Common myeloid progenitor, CD34-positive (primary cell): ENCODE results near the gene AGPAT1.

Source experiments
- CTCF ChIA-PET: fragments of 350-600 bp; sonication (Branson Sonifier 250); formaldehyde crosslinking; loops from one replicate; lab custom pipeline; 2021; ENCODE audit warnings: antibody characterized with exemption; lab: Charles Lee
- POLR2A ChIA-PET: fragments of 350-600 bp; sonication (Branson Sonifier 250); formaldehyde crosslinking; loops from one replicate; lab custom pipeline; 2021; ENCODE audit warnings: antibody characterized with exemption; lab: Charles Lee
- DNase-seq, 3 donors: peaks; one replicate each; pipeline versions ENCODE4 v3.0.0 to v3.0.0-alpha.2; 2013
- H3K27ac ChIP-seq, 2 experiments: 1 replicate in 1 of 2; 2 replicates in 1 of 2; pipeline ENCODE4 v1.7.0; 2013; ENCODE audit warnings: inconsistent platforms in 2 of 2, low read length in 2 of 2, mild to moderate bottlenecking in 2 of 2, low read depth in 1 of 2, moderate library complexity in 1 of 2; ENCODE audit not compliant: severe bottlenecking in 2 of 2, insufficient read depth in 1 of 2, poor library complexity in 1 of 2
- H3K27me3 ChIP-seq, 5 experiments: replicated peaks in 2 of 5; 1 replicate in 3 of 5; 2 replicates in 2 of 5; pipeline versions ENCODE4 v1.6.1 to v1.7.0; 2013; ENCODE audit warnings: low read length in 4 of 5, mild to moderate bottlenecking in 2 of 5, moderate library complexity in 2 of 5, inconsistent platforms in 1 of 5; ENCODE audit not compliant: insufficient read depth in 5 of 5, control insufficient read depth in 4 of 5
- H3K36me3 ChIP-seq, 4 experiments: 1 replicate in 2 of 4; 2 replicates in 2 of 4; pipeline versions ENCODE4 v1.6.1 to v1.7.0; 2013; ENCODE audit warnings: low read length in 3 of 4, control low read depth in 1 of 4, mild to moderate bottlenecking in 1 of 4; ENCODE audit not compliant: control insufficient read depth in 4 of 4, insufficient read depth in 4 of 4
- H3K4me1 ChIP-seq, 4 experiments: 1 replicate in 3 of 4; 2 replicates in 1 of 4; pipeline versions ENCODE4 v1.6.1 to v1.7.1; 2013; ENCODE audit warnings: low read length in 3 of 4, mild to moderate bottlenecking in 3 of 4, control low read depth in 1 of 4, inconsistent platforms in 1 of 4, moderate library complexity in 1 of 4; ENCODE audit not compliant: control insufficient read depth in 4 of 4, insufficient read depth in 4 of 4; ENCODE audit errors: control extremely low read depth in 1 of 4
- H3K4me3 ChIP-seq, 7 experiments: 1 replicate in 4 of 7; 2 replicates in 3 of 7; pipeline versions ENCODE4 v1.5.1 to v1.7.0; 2013; ENCODE audit warnings: mild to moderate bottlenecking in 7 of 7, low read length in 6 of 7, moderate library complexity in 6 of 7, inconsistent platforms in 2 of 7, low read depth in 2 of 7, control low read depth in 1 of 7; ENCODE audit not compliant: insufficient read depth in 4 of 7, control insufficient read depth in 1 of 7; ENCODE audit errors: extremely low read depth in 1 of 7
- H3K9me3 ChIP-seq, 5 experiments: 1 replicate in 4 of 5; 2 replicates in 1 of 5; pipeline versions ENCODE4 v1.6.1 to v1.7.1; 2013; ENCODE audit warnings: low read length in 4 of 5, mild to moderate bottlenecking in 2 of 5, inconsistent platforms in 1 of 5, low read depth in 1 of 5, moderate library complexity in 1 of 5; ENCODE audit not compliant: control insufficient read depth in 4 of 5, insufficient read depth in 2 of 5; ENCODE audit errors: control extremely low read depth in 1 of 5
- WGBS: methylation state at CpG from one replicate; pipeline ENCODE4 v1.1.5; 2013; ENCODE audit not compliant: insufficient coverage; 5-methylcytosine and 5-hydroxymethylcytosine counted together

The AGPAT1 gene

DNA sequence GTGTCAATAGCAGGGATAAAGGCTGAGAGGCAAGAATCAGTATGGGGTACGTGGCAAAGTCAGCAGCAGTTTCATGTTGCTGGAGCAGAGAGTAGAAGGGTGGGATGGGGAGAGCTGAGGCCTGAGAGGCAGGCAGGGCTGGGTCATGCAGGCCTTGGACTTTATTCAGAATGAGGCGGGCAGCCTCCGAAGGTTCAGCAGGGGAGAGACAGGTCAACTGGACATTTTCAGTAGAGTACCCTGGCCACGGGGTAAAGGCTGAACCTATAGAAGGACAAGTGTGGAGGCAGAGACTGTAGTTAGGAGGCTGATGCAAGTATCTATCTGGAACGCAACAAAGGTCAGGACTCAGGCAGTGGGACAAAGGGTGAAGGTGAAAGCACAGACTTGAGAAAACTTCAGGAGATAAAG lies 34.3 kb upstream of the AGPAT1 start:
- H3K9me3 ChIP-seq, result no peaks in the 10 kb centered on the region
- WGBS, result 96% methylated on average over 5 of the region's 5 CpGs
- H3K27me3 ChIP-seq, result no peaks in the 10 kb centered on the region
- H3K4me3 ChIP-seq, result no peak overlapping the region
- H3K27ac ChIP-seq, result no peak overlapping the region
- no peak for DNase-seq
- CTCF ChIA-PET, result interaction anchor here (1.8 kb wide), 1 partner anchor 15 kb away, joined by 4 read pairs; no protein-coding TSS in a partner anchor
- no peaks in the 10 kb centered on the region for H3K36me3 ChIP-seq
- POLR2A ChIA-PET, result no interaction called here
- H3K4me1 ChIP-seq, result peaks cover 0 to 6% (median 4%) of the 10 kb centered on the region in 4 experiments

DNA sequence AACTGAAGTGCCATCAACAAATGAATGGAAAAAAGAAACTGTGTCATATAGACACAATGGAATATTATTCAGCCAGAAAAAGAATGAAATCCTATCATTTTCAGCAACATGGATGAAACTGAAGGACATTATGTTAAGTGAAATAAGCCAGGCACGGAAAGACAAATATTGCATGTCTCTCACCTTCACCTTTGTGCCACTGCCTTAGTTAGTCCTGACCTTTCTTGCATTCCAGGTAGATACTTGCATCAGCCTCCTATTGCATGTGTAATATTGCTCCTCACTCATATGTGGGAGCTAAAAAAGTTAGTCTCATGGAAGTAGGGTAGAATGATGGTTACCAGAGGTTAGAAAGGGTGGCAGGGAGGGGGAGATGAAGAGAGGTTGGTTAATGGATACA lies 33.1 kb upstream of the AGPAT1 start:
- Histone ChIP-seq H3K4me1 (peaks cover 0 to 4% (median 2%) of the 10 kb centered on the region in 4 experiments), H3K27ac (no peak overlapping the region), H3K27me3 (no peaks in the 10 kb centered on the region), H3K4me3 (no peak overlapping the region), H3K9me3 (no peaks in the 10 kb centered on the region), H3K36me3 (no peaks in the 10 kb centered on the region)
- 100% methylated on average over 1 of the region's 1 CpG for WGBS
- ChIA-PET CTCF (interaction anchor here (1.8 kb wide), 1 partner anchor 13 kb away, joined by 4 read pairs; no protein-coding TSS in a partner anchor), POLR2A (interaction anchor here (1.3 kb wide), 1 partner anchor 10 kb away, joined by 3 read pairs; no protein-coding TSS in a partner anchor)
- DNase-seq, result no peak

- WGBS, result 96% methylated on average over 3 of the region's 3 CpGs
- Histone ChIP-seq H3K36me3 (no peaks in the 10 kb centered on the region), H3K9me3 (no peaks in the 10 kb centered on the region), H3K27ac (no peak overlapping the region), H3K27me3 (no peaks in the 10 kb centered on the region), H3K4me3 (no peak overlapping the region), H3K4me1 (no peaks in the 10 kb centered on the region)
- POLR2A ChIA-PET, result no interaction called here
- CTCF ChIA-PET, result interaction anchor here (1.0 to 1.3 kb wide), 2 partner anchors 11 to 88 kb away, joined by 3 to 4 read pairs; no protein-coding TSS in a partner anchor
- no peak for DNase-seq
Measured at GRCh38 chr6:32204268-32204715, 28.4 kb upstream of the AGPAT1 start.

DNA sequence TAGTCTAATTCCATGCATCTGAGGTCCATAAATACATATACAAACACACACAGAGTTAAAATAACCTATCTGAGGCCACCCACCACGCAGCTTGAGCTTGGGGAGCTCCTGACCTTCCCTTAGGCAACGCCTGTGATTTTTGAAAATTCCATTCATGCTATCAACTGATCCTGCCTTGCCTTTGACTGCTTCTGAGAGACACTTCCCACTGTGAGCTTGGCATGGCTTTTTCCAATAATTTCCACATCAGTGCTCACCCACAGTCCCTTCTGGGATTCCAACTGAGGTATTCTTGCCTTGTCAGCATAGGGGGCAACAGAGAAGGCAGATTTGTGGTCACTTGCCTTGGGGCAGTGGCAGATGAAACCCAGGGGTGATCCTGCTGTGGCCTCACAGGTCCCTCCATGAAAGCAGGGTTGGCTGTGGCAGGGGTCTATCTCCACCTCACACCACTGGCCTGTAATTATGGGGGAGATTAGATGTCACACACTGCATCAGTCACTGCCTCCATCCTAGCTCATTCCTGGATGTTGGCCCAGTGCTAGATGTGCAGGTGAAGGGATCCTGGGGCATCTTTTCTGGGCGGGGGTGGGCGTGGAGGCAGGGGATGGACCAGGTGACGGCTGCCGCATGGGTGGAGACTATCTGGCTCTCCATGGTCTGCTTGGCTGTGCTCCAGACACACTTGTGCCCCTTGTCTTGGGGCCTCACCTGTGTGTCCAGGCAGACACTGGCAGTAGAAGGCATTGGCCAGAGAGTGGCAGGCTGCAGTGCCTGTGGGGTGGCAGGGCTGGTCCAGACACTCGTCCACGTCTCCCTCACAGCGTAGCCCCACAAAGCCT lies 27.8 kb upstream of the AGPAT1 start:
- Histone ChIP-seq H3K27ac (no peak overlapping the region), H3K9me3 (no peaks in the 10 kb centered on the region), H3K27me3 (no peaks in the 10 kb centered on the region), H3K4me1 (no peaks in the 10 kb centered on the region), H3K36me3 (no peaks in the 10 kb centered on the region), H3K4me3 (no peak overlapping the region)
- ChIA-PET POLR2A (no interaction called here), CTCF (interaction anchor here (1.0 to 1.4 kb wide), 3 partner anchors 12 to 87 kb away, joined by 3 to 4 read pairs (median 3); no protein-coding TSS in a partner anchor)
- WGBS, result 92% methylated on average over 9 of the region's 9 CpGs
- DNase-seq, result no peak

DNA sequence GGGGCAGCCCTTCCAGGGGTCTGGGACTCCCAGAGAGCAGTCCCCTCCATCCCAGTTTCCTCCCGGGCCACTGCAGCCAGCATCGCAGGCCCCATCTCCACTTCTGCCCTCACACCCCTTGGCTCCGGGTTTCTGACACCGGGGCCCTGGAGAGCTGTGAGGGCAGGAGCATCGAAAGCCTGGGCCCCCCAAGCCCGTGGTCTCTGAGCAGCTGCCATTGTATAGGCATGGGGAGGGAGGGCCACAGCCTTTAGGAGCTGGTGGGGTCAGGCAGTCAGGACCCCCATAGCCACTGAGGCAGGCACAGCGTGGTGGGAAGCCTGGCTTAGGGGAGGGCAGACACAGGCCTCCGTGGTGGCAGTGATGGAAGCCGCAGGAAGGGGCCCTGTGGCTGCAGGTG lies 26.3 kb upstream of the AGPAT1 start:
- ChIA-PET CTCF (interaction anchor here (1.1 to 1.4 kb wide), 2 partner anchors 27 to 54 kb away, joined by 3 read pairs; no protein-coding TSS in a partner anchor), POLR2A (no interaction called here)
- Histone ChIP-seq H3K9me3 (no peaks in the 10 kb centered on the region), H3K4me1 (peaks cover 0 to 5% (median 3%) of the 10 kb centered on the region in 4 experiments), H3K27me3 (no peaks in the 10 kb centered on the region), H3K4me3 (no peak overlapping the region), H3K36me3 (no peaks in the 10 kb centered on the region), H3K27ac (no peak overlapping the region)
- 93% methylated on average over 9 of the region's 9 CpGs for WGBS
- DNase-seq, result no peak

DNA sequence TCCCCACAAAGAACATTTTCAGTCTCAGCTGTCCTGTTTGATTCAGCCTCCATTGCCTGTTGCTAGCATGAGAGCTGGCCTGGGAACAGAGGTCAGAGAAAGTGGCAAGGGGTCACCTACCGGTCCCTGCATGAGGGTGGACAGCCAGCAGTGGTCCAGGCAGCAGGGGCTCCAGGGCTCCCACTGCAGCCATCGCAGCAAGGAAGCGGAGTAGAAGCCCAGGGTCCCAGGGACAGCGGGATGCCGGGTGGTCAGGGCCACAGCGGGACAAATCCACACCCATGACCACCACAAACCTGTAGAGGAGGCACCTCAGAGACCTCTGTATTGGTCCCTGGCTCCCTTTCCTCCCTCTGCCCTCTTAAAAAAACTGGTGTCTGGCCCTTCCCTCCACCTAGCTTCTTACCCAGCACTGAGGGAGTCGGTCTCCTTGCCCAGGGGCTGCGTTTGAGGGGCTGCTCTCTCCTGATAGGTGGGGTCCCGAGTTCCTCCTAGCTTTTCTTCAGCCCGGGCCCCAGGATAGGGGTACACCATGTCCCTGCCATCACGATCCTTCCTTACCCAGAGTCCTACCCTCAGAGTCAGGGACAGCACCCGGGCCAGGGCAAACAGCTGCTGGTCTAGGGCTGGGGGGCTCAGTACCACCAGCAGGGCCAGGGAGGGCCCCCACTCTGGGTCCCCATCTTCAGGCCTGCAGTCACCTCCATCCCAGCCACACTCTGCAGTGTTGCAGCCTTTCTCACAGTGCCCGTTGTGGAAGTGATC lies 25.0 kb upstream of the AGPAT1 start:
- no peaks in the 10 kb centered on the region for H3K36me3 ChIP-seq
- no peak for DNase-seq
- no peaks in the 10 kb centered on the region for H3K27me3 ChIP-seq
- POLR2A ChIA-PET, result no interaction called here
- no peak overlapping the region for H3K4me3 ChIP-seq
- CTCF ChIA-PET, result no interaction called here
- 97% methylated on average over 12 of the region's 13 CpGs for WGBS
- peaks cover 0 to 17% (median 14%) of the 10 kb centered on the region in 4 experiments for H3K4me1 ChIP-seq
- H3K27ac ChIP-seq, result no peak overlapping the region
- no peaks in the 10 kb centered on the region for H3K9me3 ChIP-seq
